HepG2 (cell line): Measurements from ENCODE around the gene COL9A3. TPM values are rescaled to one million over a fixed set of nuclear protein-coding genes. Genes with fewer than 3 reads are reported as not detected.

Experiments
- ARID4A ChIP-seq: sonication (generic); formaldehyde crosslinking; IDR thresholded peaks from 2 replicates; pipeline ENCODE4 v1.5.0; 2020; ENCODE audit warnings: mild to moderate bottlenecking, missing genetic modification reagents, borderline replicate concordance
- CENPT ChIP-seq: sonication (generic); formaldehyde crosslinking; IDR thresholded peaks from 2 replicates; pipeline ENCODE4 v1.8.0; 2022; ENCODE audit warnings: low read depth, mild to moderate bottlenecking, moderate library complexity, missing genetic modification reagents
- CHD4 ChIP-seq: fragments of 200-600 bp; sonication (generic); IDR thresholded peaks from 2 replicates; pipeline ENCODE4 v1.7.0; 2017; ENCODE audit warnings: mild to moderate bottlenecking, low read length, borderline replicate concordance
- DZIP1 ChIP-seq: sonication (generic); formaldehyde crosslinking; IDR thresholded peaks from 2 replicates; pipeline ENCODE4 v1.5.0; 2020; ENCODE audit warnings: mild to moderate bottlenecking, missing genetic modification reagents
- ELK4 ChIP-seq: sonication (generic); formaldehyde crosslinking; IDR thresholded peaks from 2 replicates; pipeline ENCODE4 v1.9.0; 2021; ENCODE audit warnings: missing genetic modification reagents, borderline replicate concordance
- FOXP4 ChIP-seq: sonication (generic); formaldehyde crosslinking; IDR thresholded peaks from 2 replicates; pipeline ENCODE4 v1.4.0; 2020; ENCODE audit warnings: missing genetic modification reagents
- HNRNPL ChIP-seq: fragments of 200-400 bp; formaldehyde crosslinking; IDR thresholded peaks from 2 replicates; pipeline ENCODE4 v1.6.1; 2017; ENCODE audit warnings: mild to moderate bottlenecking, low read depth, low read length
- RBM39 ChIP-seq: fragments of 200-400 bp; formaldehyde crosslinking; IDR thresholded peaks from one replicate; pipeline ENCODE4 v1.6.1; 2018; ENCODE audit warnings: antibody characterized with exemption, mild to moderate bottlenecking, low read depth, low read length; ENCODE audit not compliant: poor library complexity, severe bottlenecking
- SALL1 ChIP-seq: sonication (generic); formaldehyde crosslinking; IDR thresholded peaks from 2 replicates; pipeline ENCODE4 v1.8.0; 2022; ENCODE audit warnings: mild to moderate bottlenecking, missing genetic modification reagents
- SIX1 ChIP-seq: sonication (generic); formaldehyde crosslinking; IDR thresholded peaks from 2 replicates; pipeline ENCODE4 v1.4.0; 2020; ENCODE audit warnings: missing genetic modification reagents, borderline replicate concordance
- SRY ChIP-seq: sonication (generic); formaldehyde crosslinking; IDR thresholded peaks from 2 replicates; pipeline ENCODE4 v1.8.0; 2022; ENCODE audit warnings: mild to moderate bottlenecking, missing genetic modification reagents
- TEAD2 ChIP-seq: sonication (generic); formaldehyde crosslinking; IDR thresholded peaks from 2 replicates; pipeline ENCODE4 v1.9.0; 2021; ENCODE audit warnings: missing genetic modification reagents
- ZBTB38 ChIP-seq: sonication (generic); formaldehyde crosslinking; IDR thresholded peaks from 2 replicates; pipeline ENCODE4 v1.5.1; 2020; ENCODE audit warnings: mild to moderate bottlenecking, missing genetic modification reagents
- ZNF619 ChIP-seq: sonication (generic); formaldehyde crosslinking; IDR thresholded peaks from 2 replicates; pipeline ENCODE4 v1.4.0; 2020; ENCODE audit warnings: mild to moderate bottlenecking, missing genetic modification reagents
- polyA plus RNA-seq, 8 experiments: library from polyadenylated mRNA; depleted of rRNA in 3 of 8; stranded (reverse) in 7 of 8; unstranded in 1 of 8; fragments of >200 nt; fragmentation: Illumina TruSeq in 4 of 8; extraction: Trizol in 4 of 8; gene quantifications; 2 replicates each; pipeline versions ENCODE4 v1.2.1 to v1.2.3, GENCODE V29; 2011 to 2016; ENCODE audit warnings: low read depth in 4 of 8, missing spikeins in 1 of 8, mixed read lengths in 1 of 8; ENCODE audit not compliant: insufficient read depth in 1 of 8
- total RNA-seq, 5 experiments: library from RNA; depleted of rRNA; stranded (reverse); fragments of >200 nt; fragmentation: Illumina TruSeq; extraction: Trizol; gene quantifications; 2 replicates each; pipeline ENCODE4 v1.2.3, GENCODE V29; 2016; ENCODE audit warnings: low read depth in 1 of 5
- TF ChIP-seq, protein P1 (sequence below): sonication (generic); formaldehyde crosslinking; IDR thresholded peaks from 2 replicates; pipeline ENCODE4 v1.4.0; 2020; ENCODE audit warnings: mild to moderate bottlenecking, missing genetic modification reagents
- TF ChIP-seq, protein P2 (sequence below): sonication (generic); formaldehyde crosslinking; IDR thresholded peaks from 2 replicates; pipeline ENCODE4 v1.4.0; 2020; ENCODE audit warnings: missing genetic modification reagents; ENCODE audit errors: not compliant biosample characterization

The COL9A3 gene
- total and polyA plus RNA-seq, 2 of the 13 experiments (the other 11 are each of a cell fraction or from before 2014, with no cell fraction given) = 155 to 204 TPM

DNA sequence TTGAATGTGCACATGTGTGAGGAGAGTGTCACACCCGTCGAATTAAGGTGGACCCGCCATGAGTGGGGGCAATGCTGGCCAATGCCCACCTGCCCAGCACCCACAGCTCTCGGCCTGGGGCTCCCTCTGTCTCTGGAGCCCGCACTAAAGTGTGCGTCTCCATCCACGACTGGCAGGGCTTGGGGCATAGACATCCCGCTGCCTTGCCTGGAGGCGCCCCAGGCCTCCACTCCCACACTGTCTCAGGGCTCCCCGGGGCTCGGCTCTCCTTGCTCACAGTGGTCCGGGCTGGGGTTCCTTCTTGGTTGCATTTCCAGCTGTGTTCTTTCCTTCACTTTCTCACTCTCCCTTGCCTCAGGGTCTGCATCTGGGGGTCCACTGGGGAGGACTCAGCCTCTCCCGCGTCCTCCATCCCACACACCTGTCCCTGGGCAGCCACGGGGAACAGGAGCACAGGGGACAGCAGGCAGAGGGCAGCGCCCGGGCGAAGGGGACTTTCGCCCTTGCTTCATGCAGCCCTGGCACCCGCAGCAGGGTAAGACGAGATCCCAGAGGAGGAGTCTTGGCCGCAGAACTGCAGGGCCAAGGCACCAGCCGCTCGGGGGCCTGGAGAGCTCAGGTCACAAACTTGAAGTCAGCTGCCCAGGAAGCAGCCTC is 40.7 kb upstream of the COL9A3 start (continued):
- TF ChIP-seq ELK4 = 0 out of 2 replicates have a peak, but pooled peaks have one; percentile 27
- TF ChIP-seq ZBTB38 (CRISPR knock-in tag) = 0 out of 2 replicates have a peak, but pooled peaks have one; percentile 10
- 0 out of 2 replicates have a peak, but pooled peaks have one; percentile 39 for TF ChIP-seq TEAD2 (CRISPR knock-in tag)
- TF ChIP-seq ARID4A (CRISPR knock-in tag) = 0 out of 2 replicates have a peak, but pooled peaks have one; percentile 4
- TF ChIP-seq, protein P1, sequence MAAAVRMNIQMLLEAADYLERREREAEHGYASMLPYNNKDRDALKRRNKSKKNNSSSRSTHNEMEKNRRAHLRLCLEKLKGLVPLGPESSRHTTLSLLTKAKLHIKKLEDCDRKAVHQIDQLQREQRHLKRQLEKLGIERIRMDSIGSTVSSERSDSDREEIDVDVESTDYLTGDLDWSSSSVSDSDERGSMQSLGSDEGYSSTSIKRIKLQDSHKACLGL (CRISPR knock-in tag) = peak; percentile 27; the same call in 1 of the 2 replicates
- TF ChIP-seq CHD4 = no peak
- TF ChIP-seq SIX1 (CRISPR knock-in tag) = no peak
- TF ChIP-seq CENPT (CRISPR knock-in tag) = 0 out of 2 replicates have a peak, but pooled peaks have one; percentile 36
- TF ChIP-seq SRY = peak; percentile 42; the same call in 1 of the 2 replicates
- TF ChIP-seq SALL1 = 0 out of 2 replicates have a peak, but pooled peaks have one; percentile 19
- TF ChIP-seq, protein P2, sequence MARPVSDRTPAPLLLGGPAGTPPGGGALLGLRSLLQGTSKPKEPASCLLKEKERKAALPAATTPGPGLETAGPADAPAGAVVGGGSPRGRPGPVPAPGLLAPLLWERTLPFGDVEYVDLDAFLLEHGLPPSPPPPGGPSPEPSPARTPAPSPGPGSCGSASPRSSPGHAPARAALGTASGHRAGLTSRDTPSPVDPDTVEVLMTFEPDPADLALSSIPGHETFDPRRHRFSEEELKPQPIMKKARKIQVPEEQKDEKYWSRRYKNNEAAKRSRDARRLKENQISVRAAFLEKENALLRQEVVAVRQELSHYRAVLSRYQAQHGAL (CRISPR knock-in tag) = peak; percentile 51
- TF ChIP-seq HNRNPL = peak; percentile 91
- no peak for TF ChIP-seq ZNF619 (CRISPR knock-in tag)
- 0 out of 2 replicates have a peak, but pooled peaks have one; percentile 31 for TF ChIP-seq FOXP4 (CRISPR knock-in tag)
- peak; percentile 25 for TF ChIP-seq RBM39
- TF ChIP-seq DZIP1 (CRISPR knock-in tag) = 0 out of 2 replicates have a peak, but pooled peaks have one; percentile 35
